ENCODE measurements around the gene CAPN11. TPM values are rescaled to one million over a fixed set of nuclear protein-coding genes. Genes with fewer than 3 reads are reported as not detected.

Gene CAPN11
- total and polyA plus RNA-seq, 2 donors from 2014 or later = 0.39 to 2.3 TPM

DNA sequence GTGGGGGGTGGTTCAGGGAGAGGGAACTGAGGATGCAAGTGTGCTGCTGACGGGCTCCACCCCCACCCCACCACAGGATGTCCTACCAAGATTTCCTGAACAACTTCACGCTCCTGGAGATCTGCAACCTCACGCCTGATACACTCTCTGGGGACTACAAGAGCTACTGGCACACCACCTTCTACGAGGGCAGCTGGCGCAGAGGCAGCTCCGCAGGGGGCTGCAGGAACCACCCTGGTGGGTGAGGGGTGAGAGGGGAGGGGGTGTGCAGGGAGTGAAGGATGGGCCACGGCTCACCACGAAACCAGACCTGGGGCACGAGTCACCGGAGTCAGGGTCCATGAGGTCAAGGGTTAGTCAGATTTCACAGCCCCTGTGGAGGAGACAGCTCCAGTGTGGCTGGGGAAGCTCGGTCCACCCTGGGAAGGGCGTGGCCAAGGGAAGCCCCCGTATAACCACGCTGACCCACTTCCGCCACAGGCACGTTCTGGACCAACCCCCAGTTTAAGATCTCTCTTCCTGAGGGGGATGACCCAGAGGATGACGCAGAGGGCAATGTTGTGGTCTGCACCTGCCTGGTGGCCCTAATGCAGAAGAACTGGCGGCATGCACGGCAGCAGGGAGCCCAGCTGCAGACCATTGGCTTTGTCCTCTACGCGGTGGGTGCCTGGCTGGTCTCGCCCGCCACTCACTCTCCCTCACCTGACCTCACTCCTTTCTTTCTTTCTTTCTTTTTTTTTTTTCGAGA is 18.3 kb downstream of the CAPN11 start:
- TF ChIP-seq, protein P1, sequence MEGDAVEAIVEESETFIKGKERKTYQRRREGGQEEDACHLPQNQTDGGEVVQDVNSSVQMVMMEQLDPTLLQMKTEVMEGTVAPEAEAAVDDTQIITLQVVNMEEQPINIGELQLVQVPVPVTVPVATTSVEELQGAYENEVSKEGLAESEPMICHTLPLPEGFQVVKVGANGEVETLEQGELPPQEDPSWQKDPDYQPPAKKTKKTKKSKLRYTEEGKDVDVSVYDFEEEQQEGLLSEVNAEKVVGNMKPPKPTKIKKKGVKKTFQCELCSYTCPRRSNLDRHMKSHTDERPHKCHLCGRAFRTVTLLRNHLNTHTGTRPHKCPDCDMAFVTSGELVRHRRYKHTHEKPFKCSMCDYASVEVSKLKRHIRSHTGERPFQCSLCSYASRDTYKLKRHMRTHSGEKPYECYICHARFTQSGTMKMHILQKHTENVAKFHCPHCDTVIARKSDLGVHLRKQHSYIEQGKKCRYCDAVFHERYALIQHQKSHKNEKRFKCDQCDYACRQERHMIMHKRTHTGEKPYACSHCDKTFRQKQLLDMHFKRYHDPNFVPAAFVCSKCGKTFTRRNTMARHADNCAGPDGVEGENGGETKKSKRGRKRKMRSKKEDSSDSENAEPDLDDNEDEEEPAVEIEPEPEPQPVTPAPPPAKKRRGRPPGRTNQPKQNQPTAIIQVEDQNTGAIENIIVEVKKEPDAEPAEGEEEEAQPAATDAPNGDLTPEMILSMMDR (IDR thresholded peaks at IDR 0.05; ENCODE audit: borderline replicate concordance, extremely low read depth, insufficient read depth) = no peak
- Histone ChIP-seq H3K27ac (ENCODE audit: low read depth in 2 of 2, low read length in 2 of 2) (no peak overlapping the region), H3K36me3 (ENCODE audit: control insufficient read depth in 2 of 3, insufficient read depth in 3 of 3, low read length in 3 of 3) (no peaks in the 10 kb centered on the region), H3K9me3 (ENCODE audit: control insufficient read depth in 2 of 3, insufficient read depth in 1 of 3, low read length in 3 of 3) (no peaks in the 10 kb centered on the region), H3K4me3 (ENCODE audit: low read length in 3 of 3) (no peak overlapping the region), H3K4me1 (ENCODE audit: control insufficient read depth in 2 of 3, insufficient read depth in 2 of 3, low read depth in 1 of 3, low read length in 3 of 3) (no peaks in the 10 kb centered on the region), H3K27me3 (ENCODE audit: control insufficient read depth, insufficient read depth, low read length) (no peaks in the 10 kb centered on the region), H3K9ac (ENCODE audit: low read length in 3 of 3) (no peak overlapping the region)
- intact Hi-C loops (cut with DNase I) = no loop called here
- DNase-seq = no peak
- no peak for FAIRE-seq

DNA sequence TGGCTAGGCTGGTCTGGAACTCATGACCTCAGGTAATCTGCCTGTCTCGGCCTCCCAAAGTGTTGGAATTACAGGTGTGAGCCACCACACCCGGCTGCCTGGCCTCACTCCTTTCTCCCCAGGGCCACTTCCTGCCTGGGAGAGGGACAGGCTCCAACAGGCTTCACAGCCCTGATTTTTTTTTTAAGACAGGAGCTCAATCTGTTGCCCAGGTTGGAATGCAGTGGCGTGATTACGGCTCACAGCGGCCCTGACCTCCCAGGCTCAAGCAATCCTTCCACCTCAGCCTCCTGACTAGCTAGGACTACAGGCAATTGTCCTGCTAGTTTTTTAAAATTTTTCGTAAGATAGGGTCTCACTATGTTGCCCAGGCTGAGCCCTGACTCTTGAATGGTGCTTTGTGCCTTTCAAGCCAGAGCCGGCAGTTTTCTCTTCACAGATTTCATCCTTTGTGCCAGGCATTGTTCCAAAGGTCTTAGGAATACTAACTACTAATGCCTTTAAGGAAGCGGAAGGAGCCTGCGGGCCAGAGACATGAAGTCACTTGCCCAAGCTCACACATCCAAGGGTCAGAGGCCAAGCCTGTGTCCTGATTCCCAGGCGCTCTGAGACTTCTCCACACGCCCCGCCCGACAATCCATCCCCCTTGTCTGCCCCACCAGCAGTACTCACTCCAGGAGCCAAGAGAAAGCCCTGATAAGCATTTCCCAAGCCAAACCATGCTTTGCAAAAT is 19.2 kb downstream of the CAPN11 start:
- Histone ChIP-seq H3K9me3 (ENCODE audit: control insufficient read depth in 2 of 3, insufficient read depth in 1 of 3, low read length in 3 of 3) (no peaks in the 10 kb centered on the region), H3K27me3 (ENCODE audit: control insufficient read depth, insufficient read depth, low read length) (no peaks in the 10 kb centered on the region), H3K36me3 (ENCODE audit: control insufficient read depth in 2 of 3, insufficient read depth in 3 of 3, low read length in 3 of 3) (no peaks in the 10 kb centered on the region), H3K27ac (ENCODE audit: low read depth in 2 of 2, low read length in 2 of 2) (no peak overlapping the region), H3K9ac (ENCODE audit: low read length in 3 of 3) (no peak overlapping the region), H3K4me3 (ENCODE audit: low read length in 3 of 3) (no peak overlapping the region), H3K4me1 (ENCODE audit: control insufficient read depth in 2 of 3, insufficient read depth in 2 of 3, low read depth in 1 of 3, low read length in 3 of 3) (no peaks in the 10 kb centered on the region)
- peak in 1 of 5 donors; percentile 84 for DNase-seq
- no peak for FAIRE-seq
- TF ChIP-seq, protein P1 (IDR thresholded peaks at IDR 0.05; ENCODE audit: borderline replicate concordance, extremely low read depth, insufficient read depth) = no peak
- intact Hi-C loops (cut with DNase I) = no loop called here

GRCh38 chr6:44178424-44179071 is 19.9 kb downstream of the CAPN11 start:
- Histone ChIP-seq H3K4me1 (ENCODE audit: control insufficient read depth in 2 of 3, insufficient read depth in 2 of 3, low read depth in 1 of 3, low read length in 3 of 3) (no peaks in the 10 kb centered on the region), H3K9me3 (ENCODE audit: control insufficient read depth in 2 of 3, insufficient read depth in 1 of 3, low read length in 3 of 3) (no peaks in the 10 kb centered on the region), H3K4me3 (ENCODE audit: low read length in 3 of 3) (no peak overlapping the region), H3K36me3 (ENCODE audit: control insufficient read depth in 2 of 3, insufficient read depth in 3 of 3, low read length in 3 of 3) (no peaks in the 10 kb centered on the region), H3K9ac (ENCODE audit: low read length in 3 of 3) (no peak overlapping the region), H3K27ac (ENCODE audit: low read depth in 2 of 2, low read length in 2 of 2) (no peak overlapping the region), H3K27me3 (ENCODE audit: control insufficient read depth, insufficient read depth, low read length) (no peaks in the 10 kb centered on the region)
- DNase-seq = peak in 1 of 5 donors; percentile 32
- TF ChIP-seq, protein P1 (IDR thresholded peaks at IDR 0.05; ENCODE audit: borderline replicate concordance, extremely low read depth, insufficient read depth) = no peak
- intact Hi-C loops (cut with DNase I) = no loop called here
- FAIRE-seq = no peak
